Activated T-helper 1 cell treated with anti-CD3 and anti-CD28 coated beads, Interleukin-12 subunit alpha, Interleukin-12 subunit beta, Interleukin-2, Interleukin-4 antibody, amounts not matched to agents 30 ng/mL and 10 ng/mL and 1 ng/mL, durations not matched to agents 14 hours and 24 hours and 36 hours (primary cell): ENCODE results near the gene DNAH9. TPM values are rescaled to one million over a fixed set of nuclear protein-coding genes. Genes with fewer than 3 reads are reported as not detected.

ENCODE experiments used
- DNase-seq: peaks from one replicate; pipeline ENCODE4 v3.0.0; 2021; ENCODE audit warnings: low spot score
- H3K27ac Mint-ChIP-seq: one replicate; pipeline ENCODE4 v1.8.0; 2021; ENCODE audit warnings: mild to moderate bottlenecking, mixed read lengths
- H3K27me3 Mint-ChIP-seq: one replicate; pipeline ENCODE4 v1.8.0; 2022; ENCODE audit warnings: mild to moderate bottlenecking, moderate library complexity, mixed read lengths; ENCODE audit not compliant: insufficient read depth
- H3K36me3 Mint-ChIP-seq: one replicate; pipeline ENCODE4 v1.8.0; 2021; ENCODE audit warnings: low read depth, mixed read lengths
- H3K4me1 Mint-ChIP-seq: one replicate; pipeline ENCODE4 v1.8.0; 2021; ENCODE audit warnings: low read depth, mixed read lengths
- H3K4me3 Mint-ChIP-seq: one replicate; pipeline ENCODE4 v1.8.0; 2021; ENCODE audit warnings: mild to moderate bottlenecking, moderate library complexity, mixed read lengths
- H3K9me3 Mint-ChIP-seq: one replicate; pipeline ENCODE4 v1.8.0; 2021; ENCODE audit warnings: mixed read lengths
- intact Hi-C: fragments of 100-400 bp; cut with micrococcal nuclease; formaldehyde crosslinking; loops from one replicate; pipeline ENCODE4 v1.15.1; 2024
- total RNA-seq: library from RNA; stranded (reverse); gene quantifications from 2 replicates; pipeline ENCODE4 v1.2.3, GENCODE V29; 2022

Gene DNAH9
- total RNA-seq, 1 donor from 2014 or later, result not detected

DNA sequence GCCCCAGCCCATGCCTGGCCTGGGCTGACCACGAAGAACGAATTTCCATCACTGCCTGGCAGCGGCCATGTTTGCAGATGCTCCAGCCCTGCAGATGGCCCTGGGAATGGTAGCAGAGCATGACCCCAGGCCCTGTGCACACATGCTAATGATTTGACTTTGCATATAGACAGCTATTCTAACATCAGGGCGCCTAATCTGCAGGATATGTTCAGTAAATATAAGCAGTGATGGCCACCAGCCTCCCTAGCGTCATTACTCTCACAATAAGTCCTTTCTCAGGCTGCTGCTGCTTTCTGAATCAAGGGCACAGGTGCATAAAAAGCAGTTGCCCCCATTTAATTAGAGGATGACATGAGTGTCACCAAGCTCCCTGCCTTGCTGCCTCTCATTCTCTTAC, 24.2 kb downstream of the DNAH9 start:
- Mint-ChIP-seq H3K4me3 (no peak overlapping the region), H3K27me3 (no peaks in the 10 kb centered on the region), H3K4me1 (no peaks in the 10 kb centered on the region), H3K36me3 (no peaks in the 10 kb centered on the region), H3K27ac (no peak overlapping the region), H3K9me3 (peaks cover 4% of the 10 kb centered on the region)
- no peak for DNase-seq
- intact Hi-C loops, result no loop called here

DNA sequence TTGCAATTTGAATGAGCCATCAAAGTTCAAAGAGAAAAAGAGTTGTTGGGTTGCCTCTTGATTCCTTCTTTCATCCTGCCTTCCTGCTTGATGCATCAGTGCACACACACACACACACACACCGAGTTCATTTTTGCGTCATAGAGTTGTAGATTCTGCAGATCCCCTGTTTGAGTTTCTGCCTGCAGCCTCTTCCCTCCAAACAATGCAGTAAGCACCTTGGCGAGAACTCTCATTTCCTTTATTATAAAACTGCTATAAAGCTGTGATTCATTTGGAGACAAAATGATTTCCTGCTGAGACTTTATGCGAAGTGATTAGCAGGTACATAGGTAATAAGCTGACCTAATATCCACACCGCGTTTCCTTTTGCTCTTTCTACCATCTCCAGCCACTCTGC, 26.7 kb downstream of the DNAH9 start:
- no peaks in the 10 kb centered on the region for H3K36me3 Mint-ChIP-seq
- intact Hi-C loops, result no loop called here
- no peaks in the 10 kb centered on the region for H3K4me1 Mint-ChIP-seq

DNA sequence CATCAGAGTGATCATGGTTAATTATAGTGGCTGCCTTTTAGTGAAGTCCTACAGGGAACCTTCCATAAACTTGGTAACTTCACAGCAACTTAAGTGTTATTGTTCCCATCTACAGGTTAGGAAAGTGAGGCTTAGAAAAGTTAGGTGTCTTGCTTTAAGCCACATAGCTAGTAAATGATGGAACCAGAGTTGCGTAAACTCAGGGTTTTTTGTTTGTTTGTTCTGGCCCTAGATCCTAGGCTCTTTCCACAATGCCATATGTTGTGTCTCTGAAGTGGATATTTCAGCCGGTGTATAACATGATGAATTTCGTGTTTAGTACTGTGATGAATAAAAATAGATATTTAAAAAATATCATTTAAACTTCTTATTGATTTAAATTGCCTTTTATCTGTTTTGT, 27.6 kb downstream of the DNAH9 start:
- no peaks in the 10 kb centered on the region for H3K4me1 Mint-ChIP-seq
- H3K27ac Mint-ChIP-seq, result no peak overlapping the region
- H3K4me3 Mint-ChIP-seq, result no peak overlapping the region
- intact Hi-C loops, result no loop called here
- no peaks in the 10 kb centered on the region for H3K36me3 Mint-ChIP-seq
- H3K9me3 Mint-ChIP-seq, result peaks cover 4% of the 10 kb centered on the region
- no peak for DNase-seq
- H3K27me3 Mint-ChIP-seq, result no peaks in the 10 kb centered on the region

More for the DNA sequence above, 26.7 kb downstream of the DNAH9 start:
- H3K4me3 Mint-ChIP-seq, result no peak overlapping the region
- no peak overlapping the region for H3K27ac Mint-ChIP-seq
- DNase-seq, result no peak
- no peaks in the 10 kb centered on the region for H3K27me3 Mint-ChIP-seq
- peaks cover 4% of the 10 kb centered on the region for H3K9me3 Mint-ChIP-seq

DNA sequence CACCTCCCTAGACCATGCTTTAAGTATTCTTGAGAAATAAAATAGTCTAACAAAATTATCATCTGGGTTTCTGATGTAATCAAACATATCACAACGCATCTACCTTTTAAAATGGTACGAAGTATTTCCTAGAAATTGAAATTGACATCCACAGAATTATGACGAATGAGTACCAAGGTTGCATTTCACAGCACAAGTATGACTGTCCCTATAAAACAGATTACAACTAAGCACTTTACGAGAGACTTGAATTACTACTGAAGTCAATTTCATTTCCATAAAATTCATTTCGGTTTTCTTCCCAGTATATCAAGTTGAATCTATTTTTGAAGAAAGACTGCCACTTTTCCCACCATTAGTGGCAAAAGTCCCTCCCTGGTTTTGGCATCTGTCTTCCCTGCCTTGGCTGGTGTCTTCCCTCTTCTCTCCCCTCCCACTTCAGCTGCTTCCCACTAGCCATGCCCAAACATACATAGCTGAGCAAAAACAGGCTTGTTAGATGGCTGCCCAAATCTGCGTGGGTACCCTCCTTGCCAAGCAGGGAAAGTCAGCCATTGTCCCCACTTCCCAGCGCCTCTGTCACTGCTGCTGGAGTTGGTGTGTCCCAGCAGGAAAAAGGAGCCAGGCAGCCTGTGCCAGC, 29.2 kb downstream of the DNAH9 start:
- H3K36me3 Mint-ChIP-seq, result no peaks in the 10 kb centered on the region
- DNase-seq, result no peak
- intact Hi-C loops, result no loop called here
- H3K4me1 Mint-ChIP-seq, result no peaks in the 10 kb centered on the region
- no peaks in the 10 kb centered on the region for H3K27me3 Mint-ChIP-seq
- H3K9me3 Mint-ChIP-seq, result peaks cover 8% of the 10 kb centered on the region
- H3K27ac Mint-ChIP-seq, result no peak overlapping the region
- H3K4me3 Mint-ChIP-seq, result no peak overlapping the region

DNA sequence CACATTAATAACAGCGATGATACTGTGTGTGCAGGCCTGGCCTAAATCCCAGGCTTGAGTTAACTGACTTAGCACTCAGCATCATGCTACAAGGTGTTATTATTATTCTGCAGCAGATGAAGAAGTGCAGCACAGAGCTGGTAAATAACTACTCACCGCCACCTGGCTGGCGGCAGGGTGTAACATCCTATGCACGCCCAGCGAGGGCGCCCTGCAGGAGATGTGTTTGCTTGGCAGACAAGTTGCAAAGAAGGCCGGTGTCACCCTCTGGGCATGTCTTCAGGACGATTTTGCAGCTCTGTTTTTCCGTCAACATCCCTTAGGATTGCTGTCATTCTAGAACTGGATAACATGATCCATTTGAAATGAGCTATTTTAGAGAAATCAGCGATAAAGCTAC, 30.1 kb downstream of the DNAH9 start:
- DNase-seq, result no peak
- Mint-ChIP-seq H3K9me3 (peaks cover 5% of the 10 kb centered on the region), H3K4me3 (no peak overlapping the region), H3K27me3 (no peaks in the 10 kb centered on the region), H3K27ac (no peak overlapping the region), H3K36me3 (no peaks in the 10 kb centered on the region), H3K4me1 (no peaks in the 10 kb centered on the region)
- intact Hi-C loops, result no loop called here

DNA sequence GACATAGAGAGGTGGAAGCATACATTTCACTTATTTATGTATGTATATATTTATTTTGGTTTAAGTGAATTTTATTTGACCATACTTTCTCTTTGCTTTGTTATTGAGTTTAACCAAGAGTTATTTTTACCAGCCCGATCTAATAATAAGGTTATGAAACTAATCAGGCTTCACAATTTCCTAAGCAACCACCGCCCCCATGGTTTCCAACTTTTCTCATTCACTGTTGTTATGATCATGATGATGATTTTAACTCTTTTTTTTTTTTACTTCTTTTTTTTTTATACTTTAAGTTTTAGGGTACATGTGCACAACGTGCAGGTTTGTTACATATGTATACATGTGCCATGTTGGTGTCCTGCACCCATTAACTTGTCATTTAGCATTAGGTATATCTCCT, 30.6 kb downstream of the DNAH9 start:
- no peaks in the 10 kb centered on the region for H3K36me3 Mint-ChIP-seq
- no peaks in the 10 kb centered on the region for H3K27me3 Mint-ChIP-seq
- intact Hi-C loops, result no loop called here
- peaks cover 4% of the 10 kb centered on the region for H3K9me3 Mint-ChIP-seq
- H3K4me1 Mint-ChIP-seq, result no peaks in the 10 kb centered on the region
- no peak overlapping the region for H3K4me3 Mint-ChIP-seq
- no peak overlapping the region for H3K27ac Mint-ChIP-seq
- no peak for DNase-seq

DNA sequence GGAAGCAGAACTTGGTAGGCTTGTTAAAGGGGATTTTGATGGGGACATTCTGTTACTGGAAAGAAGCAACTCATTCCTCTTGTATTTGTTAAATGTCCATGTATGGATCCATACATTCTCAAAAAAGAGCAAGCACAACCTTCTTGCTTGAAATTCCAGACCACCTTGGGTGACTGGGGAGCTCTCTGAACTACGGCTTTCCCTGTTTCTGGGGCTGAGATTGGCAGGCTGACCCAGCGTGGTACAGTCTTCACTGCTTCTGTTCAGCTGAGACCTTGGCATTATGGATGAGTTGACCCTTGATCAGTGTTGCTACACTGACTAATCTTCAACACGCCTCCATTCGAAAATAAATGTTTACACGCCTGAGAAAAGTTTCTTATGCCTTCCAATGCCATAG, 38.5 kb downstream of the DNAH9 start:
- H3K27me3 Mint-ChIP-seq, result no peaks in the 10 kb centered on the region
- no peaks in the 10 kb centered on the region for H3K4me1 Mint-ChIP-seq
- peaks cover 9% of the 10 kb centered on the region for H3K9me3 Mint-ChIP-seq
- intact Hi-C loops, result no loop called here
- H3K4me3 Mint-ChIP-seq, result no peak overlapping the region
- no peak overlapping the region for H3K27ac Mint-ChIP-seq
- no peak for DNase-seq
- no peaks in the 10 kb centered on the region for H3K36me3 Mint-ChIP-seq

DNA sequence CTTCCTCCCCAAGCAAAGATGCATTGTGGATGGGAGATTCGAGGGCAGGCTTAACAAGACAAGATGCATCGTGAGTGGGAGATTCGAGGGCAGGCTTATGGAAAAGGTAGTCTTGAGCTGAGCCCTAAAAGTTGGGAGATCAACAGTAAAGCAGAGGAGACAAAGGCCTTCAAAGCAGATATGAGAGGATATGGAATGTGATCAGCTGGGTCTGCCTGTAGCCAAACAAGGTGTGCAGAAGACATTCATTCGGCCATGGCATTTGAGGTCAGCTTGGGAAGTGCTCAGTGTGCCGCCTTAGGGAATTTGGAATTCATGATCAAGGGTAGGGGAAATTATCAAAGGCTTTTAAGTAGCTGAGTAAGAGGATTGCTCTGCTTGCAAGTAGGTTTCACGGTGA, 39.5 kb downstream of the DNAH9 start:
- H3K4me1 Mint-ChIP-seq, result no peaks in the 10 kb centered on the region
- H3K36me3 Mint-ChIP-seq, result no peaks in the 10 kb centered on the region
- H3K9me3 Mint-ChIP-seq, result peaks cover 5% of the 10 kb centered on the region
- DNase-seq, result no peak
- H3K4me3 Mint-ChIP-seq, result no peak overlapping the region
- no peaks in the 10 kb centered on the region for H3K27me3 Mint-ChIP-seq
- H3K27ac Mint-ChIP-seq, result no peak overlapping the region
- intact Hi-C loops, result no loop called here

DNA sequence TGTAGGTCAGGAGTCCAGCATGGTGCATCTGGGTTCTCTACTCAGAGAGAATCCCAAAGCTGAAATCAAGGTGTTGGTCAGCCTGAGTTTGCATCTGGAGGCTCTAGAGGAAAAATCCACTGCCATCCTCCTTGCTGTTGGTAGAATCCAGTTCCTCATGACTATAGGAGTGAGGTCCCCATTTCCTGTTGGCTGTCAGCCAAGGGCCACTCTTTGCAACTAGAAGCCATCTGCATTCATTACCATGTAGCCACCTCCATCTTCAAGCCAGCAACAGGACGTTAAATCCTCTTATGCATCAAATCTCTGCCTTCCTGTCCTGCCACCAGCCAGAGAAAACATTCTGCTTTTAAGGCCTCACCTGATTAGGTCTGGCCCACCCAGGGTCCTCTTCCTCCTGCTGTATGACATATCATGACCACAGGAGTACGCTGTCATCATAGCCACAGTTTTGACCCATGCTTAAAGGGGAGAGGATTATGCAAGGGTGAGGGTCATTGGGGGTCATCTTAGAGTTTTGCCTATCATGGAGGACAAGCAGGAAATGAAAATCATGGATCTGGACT, 40.5 kb downstream of the DNAH9 start:
- Mint-ChIP-seq H3K27me3 (no peaks in the 10 kb centered on the region), H3K36me3 (no peaks in the 10 kb centered on the region), H3K9me3 (peaks cover 5% of the 10 kb centered on the region), H3K4me1 (no peaks in the 10 kb centered on the region), H3K4me3 (no peak overlapping the region), H3K27ac (no peak overlapping the region)
- intact Hi-C loops, result no loop called here
- no peak for DNase-seq

DNA sequence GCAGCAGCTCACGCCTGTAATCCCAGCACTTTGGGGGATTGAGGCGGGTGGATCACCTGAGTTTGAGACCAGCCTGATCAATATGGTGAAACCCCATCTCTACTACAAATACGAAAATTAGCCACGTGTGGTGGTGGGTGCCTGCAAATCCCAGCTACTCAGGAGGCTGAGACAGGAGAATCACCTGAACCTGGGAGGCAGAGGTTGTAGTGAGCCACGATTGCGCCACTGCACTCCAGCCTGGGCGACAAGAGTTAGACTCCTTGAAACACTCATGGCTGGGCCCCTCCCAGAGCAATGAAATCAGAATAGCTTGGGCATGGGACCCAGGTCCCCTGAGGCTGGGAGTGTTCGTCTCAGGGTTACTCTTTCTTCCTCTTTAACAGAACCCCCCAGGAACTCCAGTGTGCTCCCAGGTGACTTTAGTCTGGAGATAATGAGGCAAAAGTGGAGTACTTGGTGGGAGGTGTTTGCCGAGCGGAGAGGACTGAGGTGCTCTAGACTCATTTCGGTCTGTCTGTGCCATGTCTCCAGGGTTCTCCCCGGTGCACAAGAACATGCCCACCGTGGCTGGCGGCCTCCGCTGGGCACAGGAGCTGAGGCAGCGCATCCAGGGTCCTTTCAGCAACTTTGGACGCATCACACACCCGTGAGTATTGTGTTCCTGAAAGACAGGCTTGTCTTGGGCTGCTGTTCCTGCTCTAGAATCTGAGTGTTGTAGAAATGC, 41.6 kb downstream of the DNAH9 start:
- H3K27ac Mint-ChIP-seq, result no peak overlapping the region
- H3K27me3 Mint-ChIP-seq, result no peaks in the 10 kb centered on the region
- no peak overlapping the region for H3K4me3 Mint-ChIP-seq
- no peaks in the 10 kb centered on the region for H3K36me3 Mint-ChIP-seq
- no peaks in the 10 kb centered on the region for H3K4me1 Mint-ChIP-seq
- DNase-seq, result no peak
- H3K9me3 Mint-ChIP-seq, result peaks cover 5% of the 10 kb centered on the region
- intact Hi-C loops, result loop anchor here (5.0 kb wide), 1 partner anchor 763 kb away; no protein-coding TSS in a partner anchor

DNA sequence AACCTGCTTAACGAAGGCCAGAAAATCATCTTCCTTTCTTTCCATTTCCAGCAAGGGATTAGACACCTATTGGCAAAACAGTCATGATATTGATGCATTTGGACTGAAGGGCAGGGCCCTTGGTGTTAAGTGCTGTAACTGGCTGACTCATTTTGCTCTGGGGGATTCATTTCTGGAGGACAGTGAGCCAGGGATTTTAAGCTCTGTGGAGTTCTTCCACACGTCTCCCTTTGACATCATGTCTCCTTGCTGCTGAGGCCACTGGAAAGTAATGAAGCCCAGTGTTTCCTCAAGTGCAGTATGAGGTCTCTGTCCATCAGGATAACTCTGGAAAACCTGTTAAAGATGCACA, 42.2 kb downstream of the DNAH9 start:
- no peaks in the 10 kb centered on the region for H3K4me1 Mint-ChIP-seq
- H3K27me3 Mint-ChIP-seq, result no peaks in the 10 kb centered on the region
- intact Hi-C loops, result loop anchor here (5.0 kb wide), 1 partner anchor 763 kb away; no protein-coding TSS in a partner anchor
- H3K27ac Mint-ChIP-seq, result no peak overlapping the region
- no peaks in the 10 kb centered on the region for H3K36me3 Mint-ChIP-seq
- peaks cover 5% of the 10 kb centered on the region for H3K9me3 Mint-ChIP-seq
- no peak overlapping the region for H3K4me3 Mint-ChIP-seq
- DNase-seq, result no peak

DNA sequence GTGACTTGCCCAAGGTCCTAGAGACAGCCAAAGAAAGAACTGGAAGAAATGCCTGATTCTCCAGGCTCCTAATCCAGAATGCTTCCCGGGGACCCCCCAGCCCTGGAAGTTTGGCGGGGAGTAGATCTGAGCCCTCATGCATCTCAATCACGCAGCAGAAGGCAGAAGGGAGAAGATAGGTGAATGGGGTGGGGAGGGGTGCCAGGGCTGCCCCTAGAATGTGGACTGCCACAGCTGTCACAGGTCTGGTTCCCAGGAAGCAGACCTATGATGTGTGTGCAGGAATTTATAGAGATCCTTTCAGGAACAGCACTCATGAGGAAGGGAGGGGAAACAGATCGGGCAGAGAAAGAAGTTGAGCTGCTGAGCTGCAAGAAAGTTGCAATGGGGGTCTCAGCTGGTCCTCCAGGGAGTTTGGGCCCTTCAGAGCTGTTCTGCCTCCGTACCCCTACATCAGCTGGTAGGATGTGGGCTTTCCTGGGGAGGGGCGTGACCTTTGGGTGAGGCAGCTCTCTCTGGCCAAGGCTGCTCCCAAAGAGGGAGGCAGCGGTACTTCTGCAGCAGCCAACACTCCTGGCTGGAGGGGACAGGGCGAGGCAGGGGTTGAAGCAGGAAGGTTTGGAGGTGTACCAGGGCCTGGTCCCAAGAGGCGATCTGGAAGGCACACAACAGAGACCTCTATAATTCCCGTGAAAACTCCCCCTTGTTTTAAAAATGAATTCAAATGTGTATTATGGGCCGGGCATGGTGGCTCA, 43.4 kb downstream of the DNAH9 start:
- no peaks in the 10 kb centered on the region for H3K27me3 Mint-ChIP-seq
- H3K36me3 Mint-ChIP-seq, result no peaks in the 10 kb centered on the region
- H3K4me1 Mint-ChIP-seq, result no peaks in the 10 kb centered on the region
- DNase-seq, result no peak
- H3K4me3 Mint-ChIP-seq, result no peak overlapping the region
- H3K9me3 Mint-ChIP-seq, result peaks cover 5% of the 10 kb centered on the region
- H3K27ac Mint-ChIP-seq, result no peak overlapping the region
- intact Hi-C loops, result loop anchor here (5.0 kb wide), 1 partner anchor 764 kb away; no protein-coding TSS in a partner anchor

DNA sequence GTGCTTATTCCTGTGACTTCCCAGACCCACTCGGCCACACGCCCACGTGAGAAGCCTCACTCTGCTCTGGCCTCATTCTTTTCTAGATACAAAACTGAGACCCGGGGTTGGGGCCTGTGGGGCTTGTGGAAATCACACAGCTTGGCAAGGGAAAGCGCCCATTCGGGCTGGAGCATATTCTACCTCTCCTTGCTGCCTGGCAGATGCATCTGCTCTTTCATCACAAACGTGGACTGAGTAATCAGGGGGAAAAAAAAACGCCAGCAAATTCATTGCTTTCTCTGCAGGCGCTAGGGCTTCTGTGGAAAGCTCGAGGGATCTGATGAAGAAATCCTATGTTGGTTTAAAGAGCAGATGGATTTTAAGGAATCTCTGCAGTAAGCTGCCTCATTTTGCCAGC, 44.4 kb downstream of the DNAH9 start:
- intact Hi-C loops, result loop anchor here (5.0 kb wide), 1 partner anchor 765 kb away; no protein-coding TSS in a partner anchor
- no peaks in the 10 kb centered on the region for H3K36me3 Mint-ChIP-seq
- H3K4me1 Mint-ChIP-seq, result no peaks in the 10 kb centered on the region
- H3K4me3 Mint-ChIP-seq, result no peak overlapping the region
- H3K9me3 Mint-ChIP-seq, result peaks cover 4% of the 10 kb centered on the region
- DNase-seq, result no peak
- H3K27me3 Mint-ChIP-seq, result no peaks in the 10 kb centered on the region
- no peak overlapping the region for H3K27ac Mint-ChIP-seq
